ENCODE data around the gene TGFBI.
A peak's percentile ranks its signal among the peaks of the same experiment; 100 is the strongest.

The TGFBI gene

DNA sequence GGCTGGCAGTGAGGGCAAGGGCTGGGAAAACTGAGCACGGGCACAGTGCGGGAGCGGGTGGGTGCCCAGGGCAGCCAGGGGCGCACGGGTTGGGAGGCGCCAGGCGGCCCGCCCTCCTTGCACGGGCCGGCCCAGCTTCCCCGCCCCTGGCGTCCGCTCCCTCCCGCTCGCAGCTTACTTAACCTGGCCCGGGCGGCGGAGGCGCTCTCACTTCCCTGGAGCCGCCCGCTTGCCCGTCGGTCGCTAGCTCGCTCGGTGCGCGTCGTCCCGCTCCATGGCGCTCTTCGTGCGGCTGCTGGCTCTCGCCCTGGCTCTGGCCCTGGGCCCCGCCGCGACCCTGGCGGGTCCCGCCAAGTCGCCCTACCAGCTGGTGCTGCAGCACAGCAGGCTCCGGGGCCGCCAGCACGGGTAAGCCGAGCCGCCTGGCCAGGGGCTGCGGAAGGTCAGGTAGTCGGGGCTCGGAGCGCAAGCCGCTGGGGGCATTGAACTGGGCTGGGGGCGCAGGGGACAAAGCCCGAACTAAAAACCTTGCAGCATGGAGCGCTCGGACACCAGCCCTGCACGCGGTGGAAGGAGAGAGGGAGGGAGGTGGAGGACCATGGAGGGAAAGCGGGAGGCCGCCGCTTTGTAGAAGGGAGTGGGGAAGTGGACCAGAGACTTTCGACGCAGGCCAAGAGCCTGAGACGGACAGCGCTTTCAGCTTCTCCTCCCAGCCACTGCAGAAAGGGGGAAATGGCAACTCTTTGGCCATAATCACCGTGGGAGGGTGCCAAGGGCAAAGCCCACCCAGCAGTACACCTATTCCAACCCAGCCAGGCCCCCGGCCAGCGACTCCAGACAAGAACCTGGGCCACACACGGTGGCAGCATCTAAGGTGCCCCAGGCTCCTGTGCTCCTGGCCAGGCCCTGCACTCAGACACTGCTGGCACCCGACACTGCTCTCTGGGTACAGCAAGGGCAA, at the start of gene TGFBI:
TGFBI (plus strand) TSS at position 207 of the 961 bp plus-strand sequence; CDS start at position 275, 68 bp downstream.
- peak within 1 kb of the TSS; percentile 10 to 90 (median 78) for H3K27ac ChIP-seq
- H3K4me3 ChIP-seq: peak within 1 kb of the TSS; percentile 30 to 54 (median 48)

DNA sequence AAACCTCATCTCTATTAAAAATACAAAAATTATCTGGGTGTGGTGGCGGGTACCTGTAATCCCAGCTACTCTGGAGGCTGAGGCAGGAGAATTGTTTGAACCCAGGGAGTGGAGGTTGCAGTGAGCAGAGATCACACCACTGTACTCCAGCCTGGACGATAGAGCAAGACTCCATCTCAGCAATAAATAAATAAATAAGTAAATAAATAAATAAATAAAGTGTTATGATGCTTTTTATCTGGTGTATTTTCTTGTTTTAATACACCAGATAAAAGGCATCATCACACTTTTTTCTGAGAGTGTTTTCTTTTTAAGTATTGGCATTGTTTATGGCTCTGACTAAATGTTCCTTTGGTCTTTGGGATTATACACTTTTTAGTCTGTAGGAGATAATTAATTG, 49.8 kb upstream of the TGFBI start:
- Histone ChIP-seq H3K27ac (peak overlapping the region in 2 of 21 experiments; percentile 34 to 60), H3K4me3 (no peak overlapping the region)

- H3K27ac ChIP-seq: peak overlapping the region in 2 of 21 experiments; percentile 34 to 60
These were observed 49.3 kb upstream of the TGFBI start for GRCh38 chr5:135979510-135979909.

DNA sequence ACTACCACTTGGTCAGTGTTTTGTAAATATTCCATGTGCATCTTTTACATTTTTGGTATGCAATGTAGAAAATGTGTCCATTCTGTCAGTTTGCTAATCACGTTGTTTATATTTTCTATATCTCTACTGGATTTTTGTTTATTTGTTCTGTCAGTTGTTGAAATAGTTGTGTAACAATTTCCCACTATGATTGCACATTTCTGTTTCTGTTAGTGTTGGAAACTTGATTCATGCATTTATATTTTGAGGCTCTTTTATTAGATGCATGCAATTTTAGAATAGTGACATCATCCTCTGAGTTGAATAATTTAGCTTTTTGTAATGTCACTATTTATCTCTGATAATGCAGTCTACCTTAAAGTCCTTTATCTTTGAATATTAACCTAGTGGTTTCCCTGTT, 48.2 kb upstream of the TGFBI start:
- H3K27ac ChIP-seq: no peak overlapping the region
- H3K4me3 ChIP-seq: no peak overlapping the region

More at GRCh38 chr5:135979510-135979909, 49.3 kb upstream of the TGFBI start:
- H3K4me3 ChIP-seq: no peak overlapping the region

DNA sequence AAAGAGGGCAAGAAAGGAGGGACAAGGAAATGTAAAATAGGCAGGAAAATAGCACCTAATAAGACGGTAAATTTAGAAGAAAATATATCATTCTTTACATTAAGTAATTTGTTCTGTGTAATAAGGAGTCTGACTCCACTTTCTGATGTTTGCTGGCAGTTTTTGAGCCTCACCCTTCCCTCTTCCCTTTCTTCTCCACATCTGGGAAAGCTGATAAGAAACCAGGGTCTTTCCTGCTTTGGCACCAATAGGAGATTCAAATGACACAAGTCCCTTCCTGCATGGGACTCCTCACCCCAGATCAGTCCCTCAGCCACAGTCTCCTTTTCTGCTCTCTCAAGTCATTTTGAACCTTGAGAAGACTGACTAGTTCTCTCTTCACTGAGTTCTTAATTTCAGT, 42.8 kb upstream of the TGFBI start:
- Histone ChIP-seq H3K4me3 (no peak overlapping the region), H3K27ac (peak overlapping the region in 2 of 21 experiments; percentile 58 to 64)

DNA sequence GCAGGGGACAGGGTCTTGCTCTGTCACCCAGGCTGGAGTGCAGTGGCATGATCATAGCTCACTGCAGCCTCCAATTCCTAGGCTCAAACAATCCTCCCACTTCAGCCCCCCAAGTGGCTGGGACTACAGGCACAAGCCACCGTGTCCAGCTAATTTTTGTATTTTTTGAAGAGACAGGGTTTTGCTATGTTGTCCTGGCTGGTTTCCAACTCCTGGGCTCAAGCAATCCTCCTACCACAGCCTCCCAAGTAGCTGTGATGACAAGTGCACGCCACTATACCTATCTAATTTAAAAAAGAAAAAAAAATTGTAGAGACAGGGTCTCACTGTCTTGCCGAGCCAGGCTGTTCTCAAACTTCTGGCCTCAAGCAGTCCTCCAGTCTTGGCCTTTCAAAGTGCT, 42.4 kb upstream of the TGFBI start:
- H3K27ac ChIP-seq: peak overlapping the region in 2 of 21 experiments; percentile 58 to 64
- no peak overlapping the region for H3K4me3 ChIP-seq

DNA sequence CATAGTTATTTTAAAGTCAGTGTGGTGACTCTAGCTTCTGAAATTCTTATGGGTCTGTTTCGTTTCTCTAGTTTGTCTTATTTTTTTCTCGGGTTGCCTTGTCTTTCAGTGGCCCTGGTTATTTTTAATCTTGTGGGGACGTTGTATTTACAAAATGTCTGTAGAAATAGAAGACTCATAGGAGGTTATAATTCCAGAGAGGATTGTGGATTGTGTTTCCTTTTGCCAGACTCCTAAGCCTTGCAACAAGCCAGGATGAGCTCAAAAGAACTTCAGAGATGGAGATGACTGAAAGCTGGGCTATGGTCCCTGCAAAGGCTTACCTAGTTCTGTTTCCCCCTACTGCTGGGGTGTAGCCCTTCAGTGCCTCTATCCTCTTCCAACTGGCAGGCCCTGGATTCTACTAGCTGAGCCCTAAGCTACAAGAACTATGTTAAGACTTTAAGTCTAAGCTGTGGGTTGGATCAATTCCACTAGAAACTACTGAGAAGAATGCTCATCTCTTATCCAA, 41.8 kb upstream of the TGFBI start:
- peak overlapping the region in 4 of 21 experiments; percentile 26 to 64 (median 47) for H3K27ac ChIP-seq
- H3K4me3 ChIP-seq: no peak overlapping the region

- Histone ChIP-seq H3K27ac (no peak overlapping the region), H3K4me3 (no peak overlapping the region)
These were observed 40.2 kb upstream of the TGFBI start for GRCh38 chr5:135988546-135988945.

DNA sequence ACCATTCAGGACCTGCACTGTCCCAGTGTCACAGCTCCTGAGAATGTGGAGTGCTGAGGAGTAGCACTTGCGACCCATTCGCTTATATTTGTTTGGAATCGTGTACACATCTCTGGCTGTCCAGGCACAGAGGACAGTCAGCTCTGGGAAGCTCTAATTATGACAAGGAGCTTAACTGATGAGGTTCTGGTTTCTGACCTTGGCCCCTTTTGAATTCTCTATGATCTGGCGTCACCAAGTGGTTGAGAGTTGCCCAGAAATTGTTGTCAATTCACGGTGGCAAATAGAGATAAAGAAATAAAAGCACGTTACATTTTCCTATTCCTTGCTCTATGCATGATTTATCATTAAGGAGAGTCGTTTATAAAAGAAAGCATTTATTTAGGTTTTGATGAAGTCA, 39.1 kb upstream of the TGFBI start:
- Histone ChIP-seq H3K4me3 (no peak overlapping the region), H3K27ac (no peak overlapping the region)

GRCh38 chr5:135990528-135991255, 38.1 kb upstream of the TGFBI start:
- peak overlapping the region in 2 of 21 experiments; percentile 19 to 22 for H3K27ac ChIP-seq

DNA sequence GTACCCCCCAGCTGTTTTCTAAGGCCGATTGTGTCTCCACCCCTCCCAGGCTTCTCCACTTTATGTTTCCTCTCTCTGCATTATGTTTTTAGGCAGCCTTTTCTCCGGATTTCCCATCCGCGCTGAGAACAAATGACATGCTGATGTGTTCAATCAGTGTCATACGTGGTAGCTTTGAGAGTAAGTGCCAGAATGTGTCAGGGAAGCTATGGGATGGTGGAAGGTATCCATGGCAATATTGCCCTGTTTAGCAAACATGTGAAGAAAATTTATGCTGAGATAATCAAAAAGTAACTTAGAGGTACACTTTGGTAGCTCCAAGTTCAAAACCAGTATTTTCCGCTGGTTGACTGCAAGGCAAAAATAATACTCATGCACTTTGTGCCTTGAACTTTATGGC, 37.4 kb upstream of the TGFBI start:
- H3K4me3 ChIP-seq: no peak overlapping the region
- H3K27ac ChIP-seq: no peak overlapping the region

More at GRCh38 chr5:135990528-135991255, 38.1 kb upstream of the TGFBI start:
- no peak overlapping the region for H3K4me3 ChIP-seq

DNA sequence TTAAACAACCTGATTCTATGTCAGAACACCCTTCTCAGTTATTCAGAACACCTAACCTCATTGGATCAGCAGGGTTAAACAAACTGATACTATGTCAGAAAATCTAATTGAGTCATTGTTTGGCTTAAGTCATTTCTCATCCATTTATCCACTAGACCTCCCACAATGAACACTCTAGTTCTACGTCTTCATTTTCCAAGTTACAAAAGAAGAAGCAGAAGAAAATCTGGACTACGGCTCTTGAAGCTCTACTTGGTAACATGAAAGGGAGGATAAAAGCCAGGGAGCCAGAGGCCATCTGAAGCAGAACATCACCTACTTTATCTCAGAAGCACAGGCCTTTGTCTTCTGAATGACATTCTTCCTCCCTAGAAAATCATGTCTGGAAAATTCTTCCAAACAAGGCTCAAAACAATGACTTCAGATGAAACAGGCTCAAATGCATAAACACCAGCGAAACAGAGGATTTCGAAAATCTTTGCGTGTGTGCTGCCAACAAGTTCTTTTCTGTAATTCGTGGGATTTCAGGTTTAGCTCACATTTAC, 35.4 kb upstream of the TGFBI start:
- peak overlapping the region in 11 of 21 experiments; percentile 10 to 72 (median 34) for H3K27ac ChIP-seq
- no peak overlapping the region for H3K4me3 ChIP-seq

DNA sequence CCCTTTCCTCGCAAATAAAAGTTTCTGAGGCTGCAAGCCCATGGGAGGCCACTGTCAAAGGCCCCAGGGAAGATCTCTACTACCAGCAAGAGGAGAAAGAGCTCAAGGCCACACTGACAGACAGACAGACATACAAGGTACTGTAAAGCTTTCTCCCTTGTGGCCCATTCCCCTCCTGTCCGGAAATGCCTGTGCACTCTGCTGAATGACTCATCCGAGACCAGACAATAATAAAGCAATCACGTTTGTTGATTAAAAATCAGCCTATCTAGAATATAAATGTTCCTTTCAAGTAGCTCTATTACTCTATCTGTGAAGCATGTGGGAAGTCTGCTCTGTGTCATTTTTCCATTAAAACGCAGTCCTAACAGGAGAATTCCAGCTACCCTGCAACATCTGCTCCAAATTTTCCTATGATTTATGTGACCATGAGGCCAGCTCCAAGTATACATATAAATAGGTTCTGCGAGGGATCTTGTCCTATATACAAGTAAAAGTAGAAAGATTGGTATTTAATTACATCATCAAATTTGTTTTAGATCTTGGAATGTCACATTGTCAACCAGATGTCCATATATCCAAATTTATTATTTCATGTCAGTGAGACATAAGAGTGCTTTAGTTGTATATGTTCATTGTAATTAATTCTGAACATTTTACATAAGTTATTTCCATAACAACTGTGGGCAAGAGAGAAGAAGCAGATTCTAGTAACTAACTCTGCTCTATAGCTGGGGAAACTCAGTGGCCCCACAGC, 34.7 kb upstream of the TGFBI start:
- H3K27ac ChIP-seq: peak overlapping the region in 11 of 21 experiments; percentile 10 to 72 (median 34)
- no peak overlapping the region for H3K4me3 ChIP-seq

DNA sequence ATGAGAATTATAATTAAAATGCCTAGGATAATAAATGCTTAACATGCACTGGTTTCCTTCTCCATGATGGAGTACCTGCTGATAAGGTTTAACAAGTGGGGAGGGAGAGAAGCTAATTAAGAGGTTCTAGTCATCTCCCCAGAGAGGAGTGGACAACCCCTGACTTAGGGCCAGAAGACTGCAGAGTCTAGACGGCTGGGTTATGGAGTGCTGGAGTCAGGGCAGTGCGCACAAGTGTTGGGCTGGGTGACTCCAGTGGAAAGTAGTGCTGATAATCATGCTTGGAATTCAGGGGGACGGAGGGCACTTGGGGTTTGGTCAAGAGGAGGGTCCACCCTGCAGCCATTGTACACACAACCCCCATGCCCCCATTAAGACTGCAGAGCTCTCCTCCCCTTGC, 32.8 kb upstream of the TGFBI start:
- Histone ChIP-seq H3K4me3 (no peak overlapping the region), H3K27ac (peak overlapping the region in 2 of 21 experiments; percentile 7 to 29)

DNA sequence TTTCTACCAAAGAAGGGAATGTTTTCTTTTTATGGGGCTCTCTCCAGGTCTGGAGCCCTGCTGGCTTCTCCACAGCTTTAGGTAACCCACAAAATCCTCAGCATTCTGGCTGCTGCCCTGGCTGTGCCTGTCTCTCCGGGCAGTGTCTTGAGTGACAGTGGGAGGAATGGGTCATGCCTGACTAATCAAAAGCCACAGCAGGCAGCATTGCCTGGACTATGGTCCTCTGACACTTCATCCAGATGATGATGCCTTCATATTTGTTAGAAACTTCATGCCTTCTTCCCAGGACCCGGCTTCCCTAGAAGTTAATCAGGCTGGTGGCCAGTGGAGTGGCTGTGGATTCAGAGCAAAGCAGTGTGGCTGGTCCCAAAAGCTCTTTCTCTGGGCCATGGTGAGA, 32.2 kb upstream of the TGFBI start:
- Histone ChIP-seq H3K27ac (peak overlapping the region in 3 of 21 experiments; percentile 7 to 29 (median 29)), H3K4me3 (no peak overlapping the region)

DNA sequence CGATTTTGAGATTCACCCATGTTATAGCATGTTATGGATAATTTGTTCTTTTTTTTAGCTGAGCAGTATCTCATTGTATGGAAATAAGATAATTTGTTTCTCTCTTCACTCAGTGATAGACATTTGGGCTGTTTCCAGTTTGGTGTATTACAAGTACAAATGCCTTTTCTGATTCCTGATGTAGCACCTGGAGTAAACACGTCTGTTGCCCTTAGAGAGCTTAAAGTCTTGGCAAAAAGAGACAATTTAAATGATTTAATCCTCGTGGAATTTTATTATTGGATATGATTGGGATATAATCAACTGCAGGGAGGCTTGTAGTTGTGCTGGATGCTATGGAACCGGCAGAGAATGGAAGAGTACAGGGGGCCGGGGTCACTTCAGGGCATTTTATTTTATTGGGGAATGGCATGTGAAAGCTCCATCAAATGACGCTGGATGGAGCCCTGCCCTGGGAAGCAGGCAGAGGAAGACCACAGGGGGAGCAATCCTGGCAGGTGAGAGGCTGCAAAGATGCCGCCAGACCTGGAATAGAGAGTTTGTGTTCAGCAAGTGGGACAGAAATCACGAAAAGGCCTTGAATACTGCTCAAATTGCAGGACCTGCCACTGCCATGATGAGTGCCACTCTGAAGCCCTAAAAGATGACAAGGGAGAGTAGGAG, 31.0 kb upstream of the TGFBI start:
- H3K27ac ChIP-seq: no peak overlapping the region
- H3K4me3 ChIP-seq: no peak overlapping the region

GRCh38 chr5:135998889-135999288, 29.9 kb upstream of the TGFBI start:
- Histone ChIP-seq H3K4me3 (no peak overlapping the region), H3K27ac (peak overlapping the region in 3 of 21 experiments; percentile 11 to 58 (median 27))

DNA sequence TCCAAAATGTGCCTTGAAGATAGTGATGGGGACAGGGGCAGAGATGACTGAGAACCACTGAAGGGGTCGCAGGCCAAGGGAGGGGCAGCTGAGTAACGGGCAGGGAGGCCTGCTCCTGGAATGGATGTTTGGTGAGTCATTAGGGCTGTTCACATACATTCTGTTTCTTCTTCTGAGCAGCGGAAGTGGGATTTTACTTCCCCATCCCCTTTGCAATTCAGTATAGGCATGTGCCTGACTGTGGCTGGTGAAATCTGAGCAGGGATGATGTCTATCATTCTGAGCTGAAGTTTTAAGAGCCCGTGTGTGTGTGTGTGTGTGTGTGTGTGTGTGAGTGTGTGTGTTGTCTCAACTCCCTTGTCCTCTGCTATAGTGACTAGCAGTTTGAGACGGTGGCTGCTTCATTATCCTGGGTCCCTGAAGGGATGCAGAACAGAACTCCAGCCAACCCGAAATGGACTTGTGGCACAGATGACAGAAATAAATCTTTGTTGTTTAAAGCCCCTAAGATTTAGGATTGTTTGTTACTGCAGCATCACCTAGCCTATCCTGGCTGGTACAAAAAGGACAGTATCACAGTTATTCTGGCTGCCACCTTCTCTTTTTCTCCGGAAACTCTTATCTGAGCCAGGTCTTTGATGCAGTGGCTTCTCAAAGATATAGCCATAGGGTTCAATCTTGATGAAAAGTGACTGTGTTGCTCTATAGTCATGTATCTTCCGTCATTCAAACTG, 29.2 kb upstream of the TGFBI start:
- no peak overlapping the region for H3K4me3 ChIP-seq
- H3K27ac ChIP-seq: peak overlapping the region in 2 of 21 experiments; percentile 27 to 58

Data from skin epidermis (tissue), 12 donors.